Middle frontal gyrus (tissue), 1 donor: ENCODE data around the gene MAD1L1.
"Not testable (repeated sequence)": the region's sequence is repeated elsewhere in the genome, so short reads cannot be mapped to it uniquely, and the experiment has no call there.

Experiments
- DNase-seq: peaks from one replicate; pipeline ENCODE4 v3.0.0-alpha.2; 2015; ENCODE audit warnings: low spot score; ENCODE audit errors: extremely low spot score

The MAD1L1 gene

GRCh38 chr7:1974290-1975101 is 258.2 kb downstream of the MAD1L1 start:
- no peak for DNase-seq

- DNase-seq, result no peak
Measured at GRCh38 chr7:1973321-1974251, 259.2 kb downstream of the MAD1L1 start.

- DNase-seq, result no peak
Measured at GRCh38 chr7:1972744-1973143, 260.0 kb downstream of the MAD1L1 start.

GRCh38 chr7:1971946-1972654 is 260.6 kb downstream of the MAD1L1 start:
- DNase-seq, result no peak

GRCh38 chr7:1970895-1971294 is 261.9 kb downstream of the MAD1L1 start:
- no peak for DNase-seq

- DNase-seq, result not testable (repeated sequence)
Measured at GRCh38 chr7:1970285-1970660, 262.5 kb downstream of the MAD1L1 start.

GRCh38 chr7:1969459-1970284 is 263.1 kb downstream of the MAD1L1 start:
- DNase-seq, result no peak

- DNase-seq, result no peak
Measured at GRCh38 chr7:1968397-1969111, 264.2 kb downstream of the MAD1L1 start.

- no peak for DNase-seq
Measured at GRCh38 chr7:1967512-1968396, 265.0 kb downstream of the MAD1L1 start.

GRCh38 chr7:1966631-1967200 is 266.0 kb downstream of the MAD1L1 start:
- no peak for DNase-seq

GRCh38 chr7:1965579-1966294 is 267.0 kb downstream of the MAD1L1 start:
- no peak for DNase-seq

- DNase-seq, result no peak
Measured at GRCh38 chr7:1964913-1965578, 267.7 kb downstream of the MAD1L1 start.

GRCh38 chr7:1964211-1964912 is 268.4 kb downstream of the MAD1L1 start:
- no peak for DNase-seq

GRCh38 chr7:1963575-1963974 is 269.2 kb downstream of the MAD1L1 start:
- no peak for DNase-seq

GRCh38 chr7:1961701-1962276 is 271.0 kb downstream of the MAD1L1 start:
- no peak for DNase-seq

GRCh38 chr7:1959305-1959704 is 273.4 kb downstream of the MAD1L1 start:
- no peak for DNase-seq
